Activated T-cell treated with anti-CD3 and anti-CD28 coated beads, Interleukin-2, amount 50 U/mL, for 72 hours (primary cell): ENCODE data around the gene CSMD2. TPM values are rescaled to one million over a fixed set of nuclear protein-coding genes. Genes with fewer than 3 reads are reported as not detected.

Source experiments
- ATAC-seq, 2 donors: fragments of 150-1000 bp; cut with Tn5 transposase; replicated peaks in 1 of 2; 2 replicates each; pipeline ENCODE4 v1.10.0; 2021; ENCODE audit warnings: moderate library complexity in 2 of 2, mild to moderate bottlenecking in 1 of 2
- DNase-seq, 2 donors: peaks; one replicate each; pipeline ENCODE4 v3.0.0; 2021 to 2022; ENCODE audit warnings: mixed read lengths in 1 of 2
- H3K27ac Mint-ChIP-seq: one replicate; pipeline ENCODE4 v1.8.0; 2022; ENCODE audit warnings: mild to moderate bottlenecking, moderate library complexity, mixed read lengths
- H3K27me3 Mint-ChIP-seq: one replicate; pipeline ENCODE4 v1.8.0; 2022; ENCODE audit warnings: low read depth, mixed read lengths
- H3K36me3 Mint-ChIP-seq, 2 donors: one replicate each; pipeline ENCODE4 v1.8.0; 2022; ENCODE audit warnings: mixed read lengths in 2 of 2, mild to moderate bottlenecking in 1 of 2; ENCODE audit not compliant: insufficient read depth in 2 of 2
- H3K4me1 Mint-ChIP-seq: one replicate; pipeline ENCODE4 v1.8.0; 2022; ENCODE audit warnings: low read depth, mixed read lengths
- H3K4me3 Mint-ChIP-seq, 2 donors: one replicate each; pipeline ENCODE4 v1.8.0; 2022; ENCODE audit warnings: mild to moderate bottlenecking in 2 of 2, mixed read lengths in 2 of 2, moderate library complexity in 2 of 2
- H3K9me3 Mint-ChIP-seq, 2 donors: one replicate each; pipeline ENCODE4 v1.8.0; 2022; ENCODE audit warnings: mixed read lengths in 2 of 2
- total RNA-seq, 2 donors: library from RNA; stranded (reverse); gene quantifications; one replicate each; pipeline ENCODE4 v1.2.3, GENCODE V29; 2022

CSMD2 gene
- total RNA-seq, 2 donors from 2014 or later: not detected

GRCh38 chr1:33685256-33685655 lies 479.8 kb downstream of the CSMD2 start:
- no peak overlapping the region for H3K27ac Mint-ChIP-seq
- no peaks in the 10 kb centered on the region for H3K9me3 Mint-ChIP-seq
- H3K4me3 Mint-ChIP-seq: no peak overlapping the region
- no peak for ATAC-seq
- no peaks in the 10 kb centered on the region for H3K4me1 Mint-ChIP-seq
- no peak for DNase-seq
- H3K36me3 Mint-ChIP-seq: no peaks in the 10 kb centered on the region
- H3K27me3 Mint-ChIP-seq: peaks cover 38% of the 10 kb centered on the region

GRCh38 chr1:33684396-33685179 lies 480.4 kb downstream of the CSMD2 start:
- H3K9me3 Mint-ChIP-seq: no peaks in the 10 kb centered on the region
- H3K4me3 Mint-ChIP-seq: no peak overlapping the region
- DNase-seq (no peak), ATAC-seq (no peak)
- H3K4me1 Mint-ChIP-seq: no peaks in the 10 kb centered on the region
- no peaks in the 10 kb centered on the region for H3K36me3 Mint-ChIP-seq
- peaks cover 34% of the 10 kb centered on the region for H3K27me3 Mint-ChIP-seq
- no peak overlapping the region for H3K27ac Mint-ChIP-seq

GRCh38 chr1:33683913-33684312 lies 481.1 kb downstream of the CSMD2 start:
- Mint-ChIP-seq H3K27me3 (peaks cover 34% of the 10 kb centered on the region), H3K27ac (no peak overlapping the region), H3K9me3 (no peaks in the 10 kb centered on the region), H3K36me3 (no peaks in the 10 kb centered on the region), H3K4me3 (no peak overlapping the region), H3K4me1 (no peaks in the 10 kb centered on the region)
- DNase-seq (no peak), ATAC-seq (no peak)

- DNase-seq: no peak
- Mint-ChIP-seq H3K9me3 (peaks cover 0 to 1% of the 10 kb centered on the region in 2 donors), H3K4me3 (no peak overlapping the region), H3K4me1 (no peaks in the 10 kb centered on the region), H3K36me3 (no peaks in the 10 kb centered on the region), H3K27me3 (peaks cover 33% of the 10 kb centered on the region), H3K27ac (no peak overlapping the region)
- ATAC-seq: no peak
These were observed 482.7 kb downstream of the CSMD2 start for GRCh38 chr1:33682371-33682770.

- peaks cover 0 to 1% of the 10 kb centered on the region in 2 donors for H3K9me3 Mint-ChIP-seq
- H3K4me3 Mint-ChIP-seq: no peak overlapping the region
- no peak overlapping the region for H3K27ac Mint-ChIP-seq
- DNase-seq (no peak), ATAC-seq (no peak)
- H3K36me3 Mint-ChIP-seq: no peaks in the 10 kb centered on the region
- peaks cover 21% of the 10 kb centered on the region for H3K27me3 Mint-ChIP-seq
- H3K4me1 Mint-ChIP-seq: no peaks in the 10 kb centered on the region
These were observed 484.7 kb downstream of the CSMD2 start for GRCh38 chr1:33680281-33680840.

GRCh38 chr1:33670567-33670966 lies 494.5 kb downstream of the CSMD2 start:
- no peak overlapping the region for H3K27ac Mint-ChIP-seq
- ATAC-seq (no peak), DNase-seq (no peak)
- no peak overlapping the region for H3K4me3 Mint-ChIP-seq
- H3K9me3 Mint-ChIP-seq: peaks cover 2 to 3% of the 10 kb centered on the region in 2 donors
- H3K4me1 Mint-ChIP-seq: no peaks in the 10 kb centered on the region
- peaks cover 17% of the 10 kb centered on the region for H3K27me3 Mint-ChIP-seq
- peaks cover 0 to 4% of the 10 kb centered on the region in 2 donors for H3K36me3 Mint-ChIP-seq

- H3K27ac Mint-ChIP-seq: no peak overlapping the region
- H3K4me1 Mint-ChIP-seq: no peaks in the 10 kb centered on the region
- H3K9me3 Mint-ChIP-seq: peaks cover 2 to 3% of the 10 kb centered on the region in 2 donors
- peaks cover 0 to 4% of the 10 kb centered on the region in 2 donors for H3K36me3 Mint-ChIP-seq
- peaks cover 11% of the 10 kb centered on the region for H3K27me3 Mint-ChIP-seq
- H3K4me3 Mint-ChIP-seq: no peak overlapping the region
- ATAC-seq: no peak
- no peak for DNase-seq
These were observed 496.3 kb downstream of the CSMD2 start for GRCh38 chr1:33668695-33669094.

- peaks cover 11% of the 10 kb centered on the region for H3K27me3 Mint-ChIP-seq
- no peak overlapping the region for H3K4me3 Mint-ChIP-seq
- no peak for ATAC-seq
- no peaks in the 10 kb centered on the region for H3K4me1 Mint-ChIP-seq
- no peak overlapping the region for H3K27ac Mint-ChIP-seq
- H3K36me3 Mint-ChIP-seq: no peaks in the 10 kb centered on the region
- no peak for DNase-seq
- H3K9me3 Mint-ChIP-seq: no peaks in the 10 kb centered on the region
These were observed 497.4 kb downstream of the CSMD2 start for GRCh38 chr1:33667386-33668282.

GRCh38 chr1:33666616-33667015 lies 498.4 kb downstream of the CSMD2 start:
- no peak for DNase-seq
- Mint-ChIP-seq H3K4me3 (no peak overlapping the region), H3K27ac (no peak overlapping the region), H3K9me3 (no peaks in the 10 kb centered on the region), H3K4me1 (no peaks in the 10 kb centered on the region), H3K27me3 (peaks cover 11% of the 10 kb centered on the region), H3K36me3 (no peaks in the 10 kb centered on the region)
- no peak for ATAC-seq

GRCh38 chr1:33661811-33662454 lies 503.1 kb downstream of the CSMD2 start:
- DNase-seq (no peak), ATAC-seq (no peak)
- Mint-ChIP-seq H3K27ac (no peak overlapping the region), H3K9me3 (no peaks in the 10 kb centered on the region), H3K4me3 (no peak overlapping the region), H3K27me3 (no peaks in the 10 kb centered on the region), H3K4me1 (no peaks in the 10 kb centered on the region), H3K36me3 (no peaks in the 10 kb centered on the region)

GRCh38 chr1:33660956-33661355 lies 504.1 kb downstream of the CSMD2 start:
- Mint-ChIP-seq H3K4me3 (no peak overlapping the region), H3K9me3 (no peaks in the 10 kb centered on the region), H3K27ac (no peak overlapping the region), H3K4me1 (no peaks in the 10 kb centered on the region), H3K27me3 (no peaks in the 10 kb centered on the region), H3K36me3 (no peaks in the 10 kb centered on the region)
- DNase-seq (no peak), ATAC-seq (no peak)

GRCh38 chr1:33660244-33660643 lies 504.8 kb downstream of the CSMD2 start:
- no peak for DNase-seq
- no peak for ATAC-seq
- Mint-ChIP-seq H3K27ac (no peak overlapping the region), H3K9me3 (no peaks in the 10 kb centered on the region), H3K4me3 (no peak overlapping the region), H3K4me1 (no peaks in the 10 kb centered on the region), H3K36me3 (no peaks in the 10 kb centered on the region), H3K27me3 (no peaks in the 10 kb centered on the region)

GRCh38 chr1:33659641-33660040 lies 505.4 kb downstream of the CSMD2 start:
- H3K4me3 Mint-ChIP-seq: no peak overlapping the region
- DNase-seq (no peak), ATAC-seq (no peak)
- no peaks in the 10 kb centered on the region for H3K36me3 Mint-ChIP-seq
- no peak overlapping the region for H3K27ac Mint-ChIP-seq
- H3K27me3 Mint-ChIP-seq: no peaks in the 10 kb centered on the region
- no peaks in the 10 kb centered on the region for H3K9me3 Mint-ChIP-seq
- no peaks in the 10 kb centered on the region for H3K4me1 Mint-ChIP-seq
